Measurements from ENCODE around the gene PLEKHH3.

GRCh38 chr17:42653179-42654124 lies 23.3 kb downstream of the PLEKHH3 start:
- TF ChIP-seq CTCF (IDR thresholded peaks at IDR 0.05), result no peak
- TF ChIP-seq EZH2 (IDR thresholded peaks at IDR 0.05), result no peak
